Measurements from ENCODE around the gene EPAS1. TPM values are rescaled to one million over a fixed set of nuclear protein-coding genes. Genes with fewer than 3 reads are reported as not detected.

EPAS1 gene
- total RNA-seq, 1 experiment from 2014 or later: 55.9 TPM

DNA sequence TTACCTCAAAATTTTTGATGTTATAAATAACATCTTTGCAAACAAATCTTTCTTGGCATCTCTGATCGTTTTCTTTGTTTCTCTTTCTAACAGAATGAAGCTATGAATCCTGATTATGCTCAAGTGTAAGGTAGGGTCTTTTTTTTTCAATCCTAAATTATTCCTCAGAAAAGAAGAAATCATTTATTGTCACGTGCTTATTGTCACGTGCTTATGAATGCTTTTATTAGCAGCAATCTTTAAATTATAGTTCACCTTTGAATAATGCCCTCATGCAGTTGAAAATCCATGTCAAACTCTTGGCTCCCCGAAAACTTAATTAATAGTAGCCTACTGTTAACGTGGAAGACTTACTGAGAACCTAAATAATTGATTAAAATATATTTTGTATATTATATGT, 39.2 kb upstream of the EPAS1 start:
- Histone ChIP-seq H3K27me3 (ENCODE audit: insufficient read depth, low read length) (no peaks in the 10 kb centered on the region), H3K9ac (ENCODE audit: low read length) (no peak overlapping the region), H3K4me2 (ENCODE audit: low read length) (no peak overlapping the region), H3K9me3 (ENCODE audit: control insufficient read depth in 1 of 2, insufficient read depth in 1 of 2, low read depth in 1 of 2, low read length in 2 of 2) (no peaks in the 10 kb centered on the region), H4K20me1 (ENCODE audit: insufficient read depth) (no peaks in the 10 kb centered on the region), H3K9me2 (ENCODE audit: insufficient read depth) (no peaks in the 10 kb centered on the region), H3K79me2 (ENCODE audit: insufficient read depth, low read length) (no peaks in the 10 kb centered on the region), H3K27ac (ENCODE audit: low read depth, low read length) (no peak overlapping the region), H3K4me1 (ENCODE audit: control insufficient read depth in 1 of 2, insufficient read depth in 2 of 2, low read length in 2 of 2) (peaks cover 0 to 6% of the 10 kb centered on the region in 2 experiments; a peak in 1 of 4 replicates), H3K4me3 (replicated peaks in 1 of 2; ENCODE audit: low read depth in 1 of 2, low read length in 2 of 2) (no peak overlapping the region), H2AFZ (ENCODE audit: low read depth, low read length, poor library complexity, severe bottlenecking) (no peak overlapping the region), H3K36me3 (ENCODE audit: control insufficient read depth in 1 of 2, insufficient read depth in 2 of 2, low read length in 2 of 2) (no peaks in the 10 kb centered on the region)
- DNase-seq (ENCODE audit: low read depth, low spot score) (no peak), ATAC-seq (no peak)
- TF ChIP-seq EGR1 (IDR thresholded peaks at IDR 0.05; ENCODE audit: low read depth) (no peak), JUND (IDR thresholded peaks at IDR 0.05) (no peak), SRF (IDR thresholded peaks at IDR 0.05; ENCODE audit: low read depth) (no peak), YY1 (IDR thresholded peaks at IDR 0.05; ENCODE audit: extremely low read depth, insufficient replicate concordance, low read depth, low read length) (no peak), ELF1 (IDR thresholded peaks at IDR 0.05; ENCODE audit: borderline replicate concordance, low read depth) (no peak), TCF7L2 (IDR thresholded peaks at IDR 0.05; ENCODE audit: borderline replicate concordance, extremely low read depth, insufficient read depth, insufficient read length) (no peak), EZH2phosphoT487 (IDR thresholded peaks at IDR 0.05; ENCODE audit: borderline replicate concordance) (no peak), RAD21 (IDR thresholded peaks at IDR 0.05; ENCODE audit: low read depth) (no peak), SP1 (IDR thresholded peaks at IDR 0.05; ENCODE audit: low read depth) (no peak), FOSL1 (IDR thresholded peaks at IDR 0.05; ENCODE audit: low read depth) (no peak), POLR2AphosphoS5 (IDR thresholded peaks at IDR 0.05; ENCODE audit: low read depth, low read length) (no peak), ZFX (IDR thresholded peaks at IDR 0.05) (no peak), CEBPB (IDR thresholded peaks at IDR 0.05; ENCODE audit: low read depth) (no peak), CBX3 (IDR thresholded peaks at IDR 0.05; ENCODE audit: low read depth) (no peak), EZH2 (IDR thresholded peaks at IDR 0.05) (no peak)
- TF ChIP-seq, protein P1, sequence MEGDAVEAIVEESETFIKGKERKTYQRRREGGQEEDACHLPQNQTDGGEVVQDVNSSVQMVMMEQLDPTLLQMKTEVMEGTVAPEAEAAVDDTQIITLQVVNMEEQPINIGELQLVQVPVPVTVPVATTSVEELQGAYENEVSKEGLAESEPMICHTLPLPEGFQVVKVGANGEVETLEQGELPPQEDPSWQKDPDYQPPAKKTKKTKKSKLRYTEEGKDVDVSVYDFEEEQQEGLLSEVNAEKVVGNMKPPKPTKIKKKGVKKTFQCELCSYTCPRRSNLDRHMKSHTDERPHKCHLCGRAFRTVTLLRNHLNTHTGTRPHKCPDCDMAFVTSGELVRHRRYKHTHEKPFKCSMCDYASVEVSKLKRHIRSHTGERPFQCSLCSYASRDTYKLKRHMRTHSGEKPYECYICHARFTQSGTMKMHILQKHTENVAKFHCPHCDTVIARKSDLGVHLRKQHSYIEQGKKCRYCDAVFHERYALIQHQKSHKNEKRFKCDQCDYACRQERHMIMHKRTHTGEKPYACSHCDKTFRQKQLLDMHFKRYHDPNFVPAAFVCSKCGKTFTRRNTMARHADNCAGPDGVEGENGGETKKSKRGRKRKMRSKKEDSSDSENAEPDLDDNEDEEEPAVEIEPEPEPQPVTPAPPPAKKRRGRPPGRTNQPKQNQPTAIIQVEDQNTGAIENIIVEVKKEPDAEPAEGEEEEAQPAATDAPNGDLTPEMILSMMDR (IDR thresholded peaks at IDR 0.05 in 2 of 3, conservative IDR thresholded peaks at IDR 0.05 in 1 of 3; ENCODE audit: borderline replicate concordance in 1 of 3, insufficient read depth in 1 of 3, low read depth in 2 of 3, low read length in 2 of 3): no peak
- TF ChIP-seq, protein P2, sequence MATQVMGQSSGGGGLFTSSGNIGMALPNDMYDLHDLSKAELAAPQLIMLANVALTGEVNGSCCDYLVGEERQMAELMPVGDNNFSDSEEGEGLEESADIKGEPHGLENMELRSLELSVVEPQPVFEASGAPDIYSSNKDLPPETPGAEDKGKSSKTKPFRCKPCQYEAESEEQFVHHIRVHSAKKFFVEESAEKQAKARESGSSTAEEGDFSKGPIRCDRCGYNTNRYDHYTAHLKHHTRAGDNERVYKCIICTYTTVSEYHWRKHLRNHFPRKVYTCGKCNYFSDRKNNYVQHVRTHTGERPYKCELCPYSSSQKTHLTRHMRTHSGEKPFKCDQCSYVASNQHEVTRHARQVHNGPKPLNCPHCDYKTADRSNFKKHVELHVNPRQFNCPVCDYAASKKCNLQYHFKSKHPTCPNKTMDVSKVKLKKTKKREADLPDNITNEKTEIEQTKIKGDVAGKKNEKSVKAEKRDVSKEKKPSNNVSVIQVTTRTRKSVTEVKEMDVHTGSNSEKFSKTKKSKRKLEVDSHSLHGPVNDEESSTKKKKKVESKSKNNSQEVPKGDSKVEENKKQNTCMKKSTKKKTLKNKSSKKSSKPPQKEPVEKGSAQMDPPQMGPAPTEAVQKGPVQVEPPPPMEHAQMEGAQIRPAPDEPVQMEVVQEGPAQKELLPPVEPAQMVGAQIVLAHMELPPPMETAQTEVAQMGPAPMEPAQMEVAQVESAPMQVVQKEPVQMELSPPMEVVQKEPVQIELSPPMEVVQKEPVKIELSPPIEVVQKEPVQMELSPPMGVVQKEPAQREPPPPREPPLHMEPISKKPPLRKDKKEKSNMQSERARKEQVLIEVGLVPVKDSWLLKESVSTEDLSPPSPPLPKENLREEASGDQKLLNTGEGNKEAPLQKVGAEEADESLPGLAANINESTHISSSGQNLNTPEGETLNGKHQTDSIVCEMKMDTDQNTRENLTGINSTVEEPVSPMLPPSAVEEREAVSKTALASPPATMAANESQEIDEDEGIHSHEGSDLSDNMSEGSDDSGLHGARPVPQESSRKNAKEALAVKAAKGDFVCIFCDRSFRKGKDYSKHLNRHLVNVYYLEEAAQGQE (IDR thresholded peaks at IDR 0.05; ENCODE audit: low read depth): no peak
- TF ChIP-seq, protein P3, sequence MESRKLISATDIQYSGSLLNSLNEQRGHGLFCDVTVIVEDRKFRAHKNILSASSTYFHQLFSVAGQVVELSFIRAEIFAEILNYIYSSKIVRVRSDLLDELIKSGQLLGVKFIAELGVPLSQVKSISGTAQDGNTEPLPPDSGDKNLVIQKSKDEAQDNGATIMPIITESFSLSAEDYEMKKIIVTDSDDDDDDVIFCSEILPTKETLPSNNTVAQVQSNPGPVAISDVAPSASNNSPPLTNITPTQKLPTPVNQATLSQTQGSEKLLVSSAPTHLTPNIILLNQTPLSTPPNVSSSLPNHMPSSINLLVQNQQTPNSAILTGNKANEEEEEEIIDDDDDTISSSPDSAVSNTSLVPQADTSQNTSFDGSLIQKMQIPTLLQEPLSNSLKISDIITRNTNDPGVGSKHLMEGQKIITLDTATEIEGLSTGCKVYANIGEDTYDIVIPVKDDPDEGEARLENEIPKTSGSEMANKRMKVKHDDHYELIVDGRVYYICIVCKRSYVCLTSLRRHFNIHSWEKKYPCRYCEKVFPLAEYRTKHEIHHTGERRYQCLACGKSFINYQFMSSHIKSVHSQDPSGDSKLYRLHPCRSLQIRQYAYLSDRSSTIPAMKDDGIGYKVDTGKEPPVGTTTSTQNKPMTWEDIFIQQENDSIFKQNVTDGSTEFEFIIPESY (IDR thresholded peaks at IDR 0.05; ENCODE audit: extremely low read depth, insufficient replicate concordance, low read length): no peak
- TF ChIP-seq, protein P4, sequence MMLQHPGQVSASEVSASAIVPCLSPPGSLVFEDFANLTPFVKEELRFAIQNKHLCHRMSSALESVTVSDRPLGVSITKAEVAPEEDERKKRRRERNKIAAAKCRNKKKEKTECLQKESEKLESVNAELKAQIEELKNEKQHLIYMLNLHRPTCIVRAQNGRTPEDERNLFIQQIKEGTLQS (IDR thresholded peaks at IDR 0.05): no peak
- TF ChIP-seq, protein P5, sequence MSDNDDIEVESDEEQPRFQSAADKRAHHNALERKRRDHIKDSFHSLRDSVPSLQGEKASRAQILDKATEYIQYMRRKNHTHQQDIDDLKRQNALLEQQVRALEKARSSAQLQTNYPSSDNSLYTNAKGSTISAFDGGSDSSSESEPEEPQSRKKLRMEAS (IDR thresholded peaks at IDR 0.05): no peak
- BruUV-seq (replicated peaks): no TSS peak
- POLR2A ChIA-PET: no interaction called here
- RAD21 ChIA-PET (ENCODE audit: low non-redundant PET in 1 of 2, low total read pairs in 2 of 2, uncharacterized antibody in 2 of 2, unreplicated experiment in 2 of 2): no interaction called here
- CTCF ChIA-PET: no interaction called here
- intact Hi-C loops (cut with micrococcal nuclease): no loop called here

All from HCT116 (cell line).